ENCODE data around the gene MYZAP.

The MYZAP gene

GRCh38 chr15:57631386-57632110 lies 39.8 kb downstream of the MYZAP start:
- no peak for DNase-seq

- no peak for DNase-seq
Measured at GRCh38 chr15:57634290-57634689, 42.6 kb downstream of the MYZAP start.

- no peak for DNase-seq
Measured at GRCh38 chr15:57635300-57635909, 43.7 kb downstream of the MYZAP start.

GRCh38 chr15:57637846-57638245 lies 46.1 kb downstream of the MYZAP start:
- DNase-seq, result no peak

- no peak for DNase-seq
Measured at GRCh38 chr15:57639306-57639705, 47.6 kb downstream of the MYZAP start.

GRCh38 chr15:57640930-57641682 lies 49.4 kb downstream of the MYZAP start:
- no peak for DNase-seq

GRCh38 chr15:57643826-57644225 lies 52.1 kb downstream of the MYZAP start:
- no peak for DNase-seq

GRCh38 chr15:57646087-57646486 lies 54.4 kb downstream of the MYZAP start:
- no peak for DNase-seq

GRCh38 chr15:57647071-57647790 lies 55.5 kb downstream of the MYZAP start:
- no peak for DNase-seq

GRCh38 chr15:57647791-57648130 lies 56.1 kb downstream of the MYZAP start:
- DNase-seq, result no peak

- no peak for DNase-seq
Measured at GRCh38 chr15:57649138-57649537, 57.4 kb downstream of the MYZAP start.

- DNase-seq, result no peak
Measured at GRCh38 chr15:57651445-57651844, 59.7 kb downstream of the MYZAP start.

GRCh38 chr15:57652481-57652880 lies 60.8 kb downstream of the MYZAP start:
- no peak for DNase-seq

GRCh38 chr15:57654153-57654852 lies 62.6 kb downstream of the MYZAP start:
- DNase-seq, result no peak

- DNase-seq, result no peak
Measured at GRCh38 chr15:57655053-57655452, 63.3 kb downstream of the MYZAP start.

- no peak for DNase-seq
Measured at GRCh38 chr15:57655809-57656208, 64.1 kb downstream of the MYZAP start.

- no peak for DNase-seq
Measured at GRCh38 chr15:57656434-57656833, 64.7 kb downstream of the MYZAP start.

- no peak for DNase-seq
Measured at GRCh38 chr15:57657619-57658018, 65.9 kb downstream of the MYZAP start.

GRCh38 chr15:57662091-57662744 lies 70.5 kb downstream of the MYZAP start:
- no peak for DNase-seq

GRCh38 chr15:57662802-57663201 lies 71.1 kb downstream of the MYZAP start:
- DNase-seq, result no peak

- no peak for DNase-seq
Measured at GRCh38 chr15:57663262-57663661, 71.6 kb downstream of the MYZAP start.

- no peak for DNase-seq
Measured at GRCh38 chr15:57665194-57665593, 73.5 kb downstream of the MYZAP start.

Measured in NCI-H2029 (cell line).